ENCODE measurements around the gene PLCB1. TPM values are rescaled to one million over a fixed set of nuclear protein-coding genes. Genes with fewer than 3 reads are reported as not detected.

Gene PLCB1
- polyA plus RNA-seq, 1 experiment, result 16.4 TPM

GRCh38 chr20:8568075-8568474 is 436.0 kb downstream of the PLCB1 start:
- no peak for TF ChIP-seq CTCF (IDR thresholded peaks at IDR 0.05; ENCODE audit: low read depth, low read length)
- ChIA-PET CTCF (interaction anchor here (0.6 to 1.4 kb wide), 3 partner anchors 42 to 185 kb away, joined by 3 to 6 read pairs (median 4); no protein-coding TSS in a partner anchor), POLR2A (no interaction called here)
- Histone ChIP-seq H3K4me3 (ENCODE audit: low read depth, low read length) (no peak overlapping the region), H3K9me3 (ENCODE audit: control insufficient read depth, insufficient read depth, low read length) (no peaks in the 10 kb centered on the region), H3K27me3 (ENCODE audit: control insufficient read depth, insufficient read depth, low read length) (no peaks in the 10 kb centered on the region), H3K27ac (ENCODE audit: low read depth, low read length) (no peak overlapping the region)
- no peak for DNase-seq (ENCODE audit: low read depth, low spot score)

GRCh38 chr20:8569766-8570165 is 437.7 kb downstream of the PLCB1 start:
- TF ChIP-seq CTCF (IDR thresholded peaks at IDR 0.05; ENCODE audit: low read depth, low read length), result no peak
- POLR2A ChIA-PET, result no interaction called here
- H3K9me3 ChIP-seq (ENCODE audit: control insufficient read depth, insufficient read depth, low read length), result no peaks in the 10 kb centered on the region
- CTCF ChIA-PET, result no interaction called here
- no peak overlapping the region for H3K27ac ChIP-seq (ENCODE audit: low read depth, low read length)
- DNase-seq (ENCODE audit: low read depth, low spot score), result no peak
- H3K27me3 ChIP-seq (ENCODE audit: control insufficient read depth, insufficient read depth, low read length), result no peaks in the 10 kb centered on the region
- H3K4me3 ChIP-seq (ENCODE audit: low read depth, low read length), result no peak overlapping the region

- no peak overlapping the region for H3K4me3 ChIP-seq (ENCODE audit: low read depth, low read length)
- no peak for TF ChIP-seq CTCF (IDR thresholded peaks at IDR 0.05; ENCODE audit: low read depth, low read length)
- ChIA-PET POLR2A (no interaction called here), CTCF (no interaction called here)
- H3K9me3 ChIP-seq (ENCODE audit: control insufficient read depth, insufficient read depth, low read length), result no peaks in the 10 kb centered on the region
- no peaks in the 10 kb centered on the region for H3K27me3 ChIP-seq (ENCODE audit: control insufficient read depth, insufficient read depth, low read length)
- no peak overlapping the region for H3K27ac ChIP-seq (ENCODE audit: low read depth, low read length)
- no peak for DNase-seq (ENCODE audit: low read depth, low spot score)
Measured at GRCh38 chr20:8571611-8572010, 439.5 kb downstream of the PLCB1 start.

GRCh38 chr20:8573686-8574085 is 441.6 kb downstream of the PLCB1 start:
- TF ChIP-seq CTCF (IDR thresholded peaks at IDR 0.05; ENCODE audit: low read depth, low read length), result no peak
- ChIA-PET POLR2A (no interaction called here), CTCF (no interaction called here)
- no peak overlapping the region for H3K27ac ChIP-seq (ENCODE audit: low read depth, low read length)
- no peaks in the 10 kb centered on the region for H3K27me3 ChIP-seq (ENCODE audit: control insufficient read depth, insufficient read depth, low read length)
- no peak overlapping the region for H3K4me3 ChIP-seq (ENCODE audit: low read depth, low read length)
- no peaks in the 10 kb centered on the region for H3K9me3 ChIP-seq (ENCODE audit: control insufficient read depth, insufficient read depth, low read length)
- DNase-seq (ENCODE audit: low read depth, low spot score), result no peak

GRCh38 chr20:8575114-8575513 is 443.0 kb downstream of the PLCB1 start:
- CTCF ChIA-PET, result no interaction called here
- POLR2A ChIA-PET, result no interaction called here
- Histone ChIP-seq H3K4me3 (ENCODE audit: low read depth, low read length) (no peak overlapping the region), H3K27ac (ENCODE audit: low read depth, low read length) (no peak overlapping the region), H3K27me3 (ENCODE audit: control insufficient read depth, insufficient read depth, low read length) (no peaks in the 10 kb centered on the region), H3K9me3 (ENCODE audit: control insufficient read depth, insufficient read depth, low read length) (no peaks in the 10 kb centered on the region)
- no peak for DNase-seq (ENCODE audit: low read depth, low spot score)
- TF ChIP-seq CTCF (IDR thresholded peaks at IDR 0.05; ENCODE audit: low read depth, low read length), result no peak

All from AG04450 (cell line).